DND-41 (cell line): ENCODE data around the gene NRG3.

Experiments
- ATAC-seq: fragments of 200-7000 bp; cut with Tn5 transposase; 3 replicates; pipeline ENCODE4 v1.9.1; 2021; ENCODE audit warnings: low read depth; ENCODE audit not compliant: insufficient read depth
- DNase-seq: peaks from one replicate; pipeline ENCODE4 v3.0.0-alpha.2; 2020
- H2AFZ ChIP-seq: 2 replicates; pipeline ENCODE4 v1.6.0; 2012; ENCODE audit warnings: low read depth, low read length
- H3K27ac ChIP-seq: 2 replicates; pipeline ENCODE4 v1.5.1; 2012; ENCODE audit warnings: low read length, inconsistent platforms
- H3K27me3 ChIP-seq: fragments of 200-600 bp; sonication (generic); 2 replicates; pipeline ENCODE4 v1.6.0; 2012; ENCODE audit warnings: low read length, mild to moderate bottlenecking, inconsistent platforms; ENCODE audit not compliant: insufficient read depth, poor library complexity
- H3K36me3 ChIP-seq: 2 replicates; pipeline ENCODE4 v1.5.1; 2012; ENCODE audit warnings: low read length, inconsistent platforms; ENCODE audit not compliant: insufficient read depth
- H3K4me1 ChIP-seq: 2 replicates; pipeline ENCODE4 v1.5.1; 2012; ENCODE audit warnings: mild to moderate bottlenecking, low read length; ENCODE audit not compliant: insufficient read depth
- H3K4me2 ChIP-seq: 2 replicates; pipeline ENCODE4 v1.6.0; 2012; ENCODE audit warnings: mild to moderate bottlenecking, moderate library complexity, low read length, inconsistent platforms; ENCODE audit not compliant: insufficient read depth
- H3K4me3 ChIP-seq, 2 experiments: fragments of 200-600 bp in 1 of 2; shearing (Covaris generic) in 1 of 2; 2 replicates each; pipeline ENCODE4 v1.5.1; 2012 to 2016; ENCODE audit warnings: inconsistent platforms in 2 of 2, low read length in 2 of 2, mild to moderate bottlenecking in 2 of 2, low read depth in 1 of 2, moderate library complexity in 1 of 2
- H3K79me2 ChIP-seq: 2 replicates; pipeline ENCODE4 v1.6.0; 2012; ENCODE audit warnings: low read length, inconsistent platforms; ENCODE audit not compliant: insufficient read depth
- H3K9ac ChIP-seq: 2 replicates; pipeline ENCODE4 v1.6.0; 2012; ENCODE audit warnings: low read depth, mild to moderate bottlenecking, inconsistent platforms, low read length, moderate library complexity
- H3K9me3 ChIP-seq: 2 replicates; pipeline ENCODE4 v1.5.1; 2012; ENCODE audit warnings: low read length, moderate library complexity, mild to moderate bottlenecking, inconsistent platforms; ENCODE audit not compliant: insufficient read depth, severe bottlenecking
- H4K20me1 ChIP-seq: 2 replicates; pipeline ENCODE4 v1.6.0; 2012; ENCODE audit warnings: low read length; ENCODE audit not compliant: insufficient read depth
- EZH2 ChIP-seq: IDR thresholded peaks from 3 replicates; pipeline ENCODE4 v1.6.1; 2012; ENCODE audit warnings: borderline replicate concordance, low read depth, mild to moderate bottlenecking, moderate library complexity, low read length, inconsistent platforms; ENCODE audit not compliant: severe bottlenecking
- TF ChIP-seq, protein P1 (sequence below): IDR thresholded peaks from 2 replicates; pipeline ENCODE4 v1.5.1; 2012; ENCODE audit warnings: borderline replicate concordance, low read length, moderate library complexity, mild to moderate bottlenecking; ENCODE audit not compliant: poor library complexity, severe bottlenecking; ENCODE audit errors: extremely low read depth

Gene NRG3

GRCh38 chr10:81967716-81968115, 92.7 kb downstream of the NRG3 start:
- H3K27ac ChIP-seq = no peak overlapping the region
- H3K4me2 ChIP-seq = no peak overlapping the region
- H3K27me3 ChIP-seq = no peaks in the 10 kb centered on the region
- no peak for ATAC-seq
- H2AFZ ChIP-seq = no peak overlapping the region
- TF ChIP-seq EZH2 = no peak
- TF ChIP-seq, protein P1, sequence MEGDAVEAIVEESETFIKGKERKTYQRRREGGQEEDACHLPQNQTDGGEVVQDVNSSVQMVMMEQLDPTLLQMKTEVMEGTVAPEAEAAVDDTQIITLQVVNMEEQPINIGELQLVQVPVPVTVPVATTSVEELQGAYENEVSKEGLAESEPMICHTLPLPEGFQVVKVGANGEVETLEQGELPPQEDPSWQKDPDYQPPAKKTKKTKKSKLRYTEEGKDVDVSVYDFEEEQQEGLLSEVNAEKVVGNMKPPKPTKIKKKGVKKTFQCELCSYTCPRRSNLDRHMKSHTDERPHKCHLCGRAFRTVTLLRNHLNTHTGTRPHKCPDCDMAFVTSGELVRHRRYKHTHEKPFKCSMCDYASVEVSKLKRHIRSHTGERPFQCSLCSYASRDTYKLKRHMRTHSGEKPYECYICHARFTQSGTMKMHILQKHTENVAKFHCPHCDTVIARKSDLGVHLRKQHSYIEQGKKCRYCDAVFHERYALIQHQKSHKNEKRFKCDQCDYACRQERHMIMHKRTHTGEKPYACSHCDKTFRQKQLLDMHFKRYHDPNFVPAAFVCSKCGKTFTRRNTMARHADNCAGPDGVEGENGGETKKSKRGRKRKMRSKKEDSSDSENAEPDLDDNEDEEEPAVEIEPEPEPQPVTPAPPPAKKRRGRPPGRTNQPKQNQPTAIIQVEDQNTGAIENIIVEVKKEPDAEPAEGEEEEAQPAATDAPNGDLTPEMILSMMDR = no peak
- DNase-seq = no peak
- no peaks in the 10 kb centered on the region for H3K79me2 ChIP-seq
- H3K4me3 ChIP-seq = no peak overlapping the region
- H3K36me3 ChIP-seq = no peaks in the 10 kb centered on the region
- no peaks in the 10 kb centered on the region for H3K9me3 ChIP-seq
- no peaks in the 10 kb centered on the region for H4K20me1 ChIP-seq
- no peaks in the 10 kb centered on the region for H3K4me1 ChIP-seq
- no peak overlapping the region for H3K9ac ChIP-seq

DNA sequence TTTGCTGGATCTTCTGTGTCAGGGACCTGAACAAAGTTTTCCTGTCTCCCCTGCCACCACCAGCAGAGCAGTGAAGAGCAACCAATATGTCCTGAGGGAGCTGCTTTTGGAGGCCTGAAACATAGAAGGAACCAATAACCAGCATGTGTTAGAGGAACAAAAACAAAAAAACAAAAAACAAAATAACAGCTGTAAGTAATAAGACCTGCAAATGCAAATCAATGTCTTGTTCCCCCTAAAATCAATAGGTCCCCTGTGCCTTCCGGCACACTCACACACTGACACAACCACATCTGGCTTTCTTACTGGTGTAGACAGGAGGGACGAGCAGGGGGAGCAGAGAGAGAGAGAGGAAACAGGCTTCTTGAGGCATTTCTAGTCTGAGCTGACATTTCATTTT, 94.1 kb downstream of the NRG3 start:
- H3K4me2 ChIP-seq = no peak overlapping the region
- DNase-seq (no peak), ATAC-seq (no peak)
- no peak overlapping the region for H3K4me3 ChIP-seq
- no peak overlapping the region for H3K27ac ChIP-seq
- no peaks in the 10 kb centered on the region for H3K9me3 ChIP-seq
- TF ChIP-seq EZH2 = no peak
- TF ChIP-seq, protein P1 = no peak
- H3K27me3 ChIP-seq = no peaks in the 10 kb centered on the region
- H2AFZ ChIP-seq = no peak overlapping the region
- no peaks in the 10 kb centered on the region for H4K20me1 ChIP-seq
- no peaks in the 10 kb centered on the region for H3K4me1 ChIP-seq
- no peak overlapping the region for H3K9ac ChIP-seq
- H3K36me3 ChIP-seq = no peaks in the 10 kb centered on the region
- H3K79me2 ChIP-seq = no peaks in the 10 kb centered on the region

- Histone ChIP-seq H3K27ac (no peak overlapping the region), H3K4me3 (no peak overlapping the region), H3K79me2 (no peaks in the 10 kb centered on the region), H3K9me3 (no peaks in the 10 kb centered on the region), H3K9ac (no peak overlapping the region), H3K4me2 (no peak overlapping the region), H3K36me3 (no peaks in the 10 kb centered on the region), H3K4me1 (no peaks in the 10 kb centered on the region), H3K27me3 (no peaks in the 10 kb centered on the region), H4K20me1 (no peaks in the 10 kb centered on the region), H2AFZ (no peak overlapping the region)
- TF ChIP-seq EZH2 = no peak
- TF ChIP-seq, protein P1 = no peak
- no peak for DNase-seq
- no peak for ATAC-seq
These were observed 103.2 kb downstream of the NRG3 start for GRCh38 chr10:81978238-81978637.

- H3K4me3 ChIP-seq = no peak overlapping the region
- no peaks in the 10 kb centered on the region for H4K20me1 ChIP-seq
- H3K9me3 ChIP-seq = no peaks in the 10 kb centered on the region
- no peak overlapping the region for H3K9ac ChIP-seq
- no peaks in the 10 kb centered on the region for H3K4me1 ChIP-seq
- no peaks in the 10 kb centered on the region for H3K27me3 ChIP-seq
- H3K79me2 ChIP-seq = no peaks in the 10 kb centered on the region
- no peak for DNase-seq
- H3K36me3 ChIP-seq = no peaks in the 10 kb centered on the region
- no peak overlapping the region for H3K4me2 ChIP-seq
- H3K27ac ChIP-seq = no peak overlapping the region
- H2AFZ ChIP-seq = no peak overlapping the region
- no peak for ATAC-seq
- TF ChIP-seq, protein P1 = no peak
- no peak for TF ChIP-seq EZH2
These were observed 106.7 kb downstream of the NRG3 start for GRCh38 chr10:81981724-81982123.
